ENCODE results near the gene KRT3. TPM values are rescaled to one million over a fixed set of nuclear protein-coding genes. Genes with fewer than 3 reads are reported as not detected.

KRT3 gene
- total and polyA plus RNA-seq, 12 donors = not detected

DNA sequence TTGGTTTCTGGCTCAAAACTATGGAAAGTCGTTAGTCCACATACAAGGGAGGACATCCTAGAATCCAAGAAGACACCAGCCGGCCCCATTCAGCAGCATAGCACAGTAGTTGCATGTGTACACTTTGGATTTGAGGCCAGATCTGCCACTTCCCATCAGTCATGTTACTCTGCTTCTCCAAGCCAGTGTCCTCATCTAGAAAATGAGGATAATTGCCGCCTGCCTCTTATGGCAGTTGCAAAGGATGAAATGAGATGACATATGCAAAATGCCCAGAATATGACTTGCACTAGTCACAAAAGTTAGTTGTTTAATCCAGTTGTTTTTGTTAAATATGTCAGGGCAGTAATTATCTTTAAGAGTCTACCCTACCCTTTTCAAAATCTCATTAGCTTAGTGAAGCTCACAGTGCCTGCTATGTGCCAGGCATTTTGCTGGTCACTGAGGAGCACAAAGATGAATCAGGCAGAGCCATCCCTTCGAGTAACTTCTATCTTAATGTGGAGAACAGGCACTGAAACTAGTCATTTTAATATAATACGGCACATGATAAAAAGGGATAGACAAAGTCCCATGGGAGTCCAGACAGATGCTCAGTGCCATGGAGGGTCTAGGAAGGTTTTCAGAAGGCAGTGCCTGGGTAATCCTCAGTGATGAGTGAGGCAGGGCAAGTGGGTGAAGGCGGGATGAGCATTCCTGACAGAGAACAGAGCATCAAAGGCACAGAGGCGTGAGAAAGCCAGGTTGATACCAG is 12.2 kb downstream of the KRT3 start:
- Histone ChIP-seq H3K36me3 (replicated peaks in 1 of 2) (no peaks in the 10 kb centered on the region), H3K4me1 (replicated peaks in 1 of 2) (no peaks in the 10 kb centered on the region), H3K27ac (no peak overlapping the region), H3K9me3 (replicated peaks in 1 of 3) (no peaks in the 10 kb centered on the region), H3K27me3 (peaks cover 5% of the 10 kb centered on the region), H3K4me3 (no peak overlapping the region)
- WGBS, 4 donors = 59 to 82% (median 76%) methylated on average over 6 to 7 of the region's 7 CpGs
- no peak for TF ChIP-seq POLR2A (IDR thresholded peaks at IDR 0.05)
- TF ChIP-seq, protein P1, sequence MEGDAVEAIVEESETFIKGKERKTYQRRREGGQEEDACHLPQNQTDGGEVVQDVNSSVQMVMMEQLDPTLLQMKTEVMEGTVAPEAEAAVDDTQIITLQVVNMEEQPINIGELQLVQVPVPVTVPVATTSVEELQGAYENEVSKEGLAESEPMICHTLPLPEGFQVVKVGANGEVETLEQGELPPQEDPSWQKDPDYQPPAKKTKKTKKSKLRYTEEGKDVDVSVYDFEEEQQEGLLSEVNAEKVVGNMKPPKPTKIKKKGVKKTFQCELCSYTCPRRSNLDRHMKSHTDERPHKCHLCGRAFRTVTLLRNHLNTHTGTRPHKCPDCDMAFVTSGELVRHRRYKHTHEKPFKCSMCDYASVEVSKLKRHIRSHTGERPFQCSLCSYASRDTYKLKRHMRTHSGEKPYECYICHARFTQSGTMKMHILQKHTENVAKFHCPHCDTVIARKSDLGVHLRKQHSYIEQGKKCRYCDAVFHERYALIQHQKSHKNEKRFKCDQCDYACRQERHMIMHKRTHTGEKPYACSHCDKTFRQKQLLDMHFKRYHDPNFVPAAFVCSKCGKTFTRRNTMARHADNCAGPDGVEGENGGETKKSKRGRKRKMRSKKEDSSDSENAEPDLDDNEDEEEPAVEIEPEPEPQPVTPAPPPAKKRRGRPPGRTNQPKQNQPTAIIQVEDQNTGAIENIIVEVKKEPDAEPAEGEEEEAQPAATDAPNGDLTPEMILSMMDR (IDR thresholded peaks at IDR 0.05) = no peak
- intact Hi-C loops (cut with DNase I) = no loop called here
- DNase-seq = no peak

DNA sequence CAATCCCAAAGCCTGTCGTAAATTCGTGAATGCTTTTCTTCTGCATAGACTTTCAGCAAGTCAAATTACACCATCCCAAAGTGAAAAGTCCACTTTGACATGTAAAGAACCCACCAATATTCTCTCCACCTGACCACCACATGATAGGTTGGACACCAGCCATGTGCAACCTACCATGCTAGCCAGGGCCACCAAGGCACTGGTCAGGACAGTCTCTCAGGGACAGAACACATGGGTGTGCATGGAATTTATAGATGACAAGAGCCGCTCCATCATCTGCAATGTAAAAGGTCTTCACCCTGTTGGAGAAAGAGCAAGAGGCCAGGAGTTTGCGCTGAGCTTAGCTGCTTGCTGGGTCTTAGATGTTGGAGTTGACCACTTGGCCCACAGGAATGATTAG is 13.4 kb downstream of the KRT3 start:
- H3K27me3 ChIP-seq = peaks cover 13% of the 10 kb centered on the region
- no peak for TF ChIP-seq POLR2A (IDR thresholded peaks at IDR 0.05)
- TF ChIP-seq, protein P1 (IDR thresholded peaks at IDR 0.05) = no peak
- no peaks in the 10 kb centered on the region for H3K4me1 ChIP-seq (replicated peaks in 1 of 2)
- no peak for DNase-seq
- H3K9me3 ChIP-seq (replicated peaks in 1 of 3) = no peaks in the 10 kb centered on the region
- intact Hi-C loops (cut with DNase I) = no loop called here
- WGBS, 4 donors = 75 to 94% (median 90%) methylated on average over 4 of the region's 4 CpGs
- H3K36me3 ChIP-seq (replicated peaks in 1 of 2) = no peaks in the 10 kb centered on the region
- H3K4me3 ChIP-seq = no peak overlapping the region
- no peak overlapping the region for H3K27ac ChIP-seq

DNA sequence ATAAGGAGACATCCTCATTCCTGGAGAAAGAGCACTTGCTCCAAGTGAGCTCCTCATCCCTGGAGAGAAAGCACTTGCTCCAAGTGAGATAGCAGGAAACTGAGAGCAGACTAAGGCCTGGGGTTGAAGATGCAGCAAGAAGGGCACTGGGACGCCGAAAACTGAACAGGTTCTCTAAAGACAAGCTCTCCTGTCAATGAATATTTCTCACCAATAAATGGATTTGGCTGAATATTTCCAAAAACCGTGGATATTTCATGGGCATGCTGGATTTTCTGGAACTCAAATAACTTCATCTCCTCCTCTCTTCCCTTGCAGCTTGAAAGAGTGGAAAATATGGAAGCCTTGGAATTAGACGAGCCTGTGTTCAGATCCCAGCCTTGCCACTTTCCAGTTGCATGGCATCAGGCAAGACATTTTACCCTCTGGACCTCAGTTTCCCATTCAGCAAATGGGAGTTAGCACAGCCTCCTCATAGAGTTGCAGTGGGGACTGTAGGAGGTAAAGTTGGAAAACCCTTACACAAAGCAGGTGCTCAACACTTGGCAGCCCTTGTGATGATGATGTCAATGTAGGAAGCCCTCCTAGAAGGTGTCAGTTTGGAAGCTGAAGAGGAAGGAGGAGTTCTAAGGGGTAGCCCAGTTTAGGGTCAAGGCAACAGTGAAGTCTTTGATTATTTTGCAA is 14.4 kb downstream of the KRT3 start:
- Histone ChIP-seq H3K27ac (no peak overlapping the region), H3K4me1 (replicated peaks in 1 of 2) (no peaks in the 10 kb centered on the region), H3K27me3 (peaks cover 16% of the 10 kb centered on the region), H3K36me3 (replicated peaks in 1 of 2) (no peaks in the 10 kb centered on the region), H3K9me3 (replicated peaks in 1 of 3) (no peaks in the 10 kb centered on the region), H3K4me3 (no peak overlapping the region)
- TF ChIP-seq, protein P1 (IDR thresholded peaks at IDR 0.05) = no peak
- TF ChIP-seq POLR2A (IDR thresholded peaks at IDR 0.05) = no peak
- intact Hi-C loops (cut with DNase I) = no loop called here
- 58 to 67% (median 64%) methylated on average over 4 of the region's 4 CpGs for WGBS, 4 donors
- DNase-seq = no peak

DNA sequence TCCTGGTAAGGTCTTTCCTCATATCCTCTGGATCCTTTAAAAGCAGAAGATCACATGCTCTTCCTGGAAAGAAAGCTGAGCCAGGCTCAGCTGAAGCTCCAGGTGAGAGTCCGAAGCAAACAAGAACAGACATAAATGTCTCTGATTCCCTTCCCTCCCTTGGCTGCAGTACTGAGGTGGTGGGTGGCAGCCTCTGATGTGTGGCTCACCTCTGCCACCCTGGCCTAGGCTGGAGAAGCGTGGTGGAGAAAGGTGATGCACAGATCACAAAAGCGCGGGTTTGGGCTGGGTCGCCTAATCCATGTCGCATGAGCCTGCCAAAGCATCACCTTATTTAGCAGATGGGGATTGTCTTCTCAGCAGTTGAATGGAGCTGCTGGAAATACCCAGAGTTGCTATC is 16.0 kb downstream of the KRT3 start:
- WGBS, 4 donors = 85 to 92% (median 91%) methylated on average over 6 of the region's 6 CpGs
- DNase-seq = no peak
- Histone ChIP-seq H3K36me3 (replicated peaks in 1 of 2) (no peaks in the 10 kb centered on the region), H3K4me3 (no peak overlapping the region), H3K4me1 (replicated peaks in 1 of 2) (no peaks in the 10 kb centered on the region), H3K27me3 (peaks cover 16% of the 10 kb centered on the region), H3K27ac (no peak overlapping the region), H3K9me3 (replicated peaks in 1 of 3) (no peaks in the 10 kb centered on the region)
- TF ChIP-seq POLR2A (IDR thresholded peaks at IDR 0.05) = no peak
- TF ChIP-seq, protein P1 (IDR thresholded peaks at IDR 0.05) = no peak
- intact Hi-C loops (cut with DNase I) = no loop called here
